NCI-H2081 treated with DMSO at 0.1 percent for 48 hours (cell line): ENCODE results near the gene HMCN2.

Experiments
- DNase-seq: peaks from one replicate; lab custom pipeline; 2025; lab: John Stamatoyannopoulos, UW

HMCN2 gene

GRCh38 chr9:130345897-130346385 lies 80.4 kb downstream of the HMCN2 start:
- DNase-seq: no peak

GRCh38 chr9:130346431-130346830 lies 80.9 kb downstream of the HMCN2 start:
- no peak for DNase-seq

- no peak for DNase-seq
These were observed 81.5 kb downstream of the HMCN2 start for GRCh38 chr9:130347036-130347435.

- no peak for DNase-seq
These were observed 82.4 kb downstream of the HMCN2 start for GRCh38 chr9:130347931-130348330.

- DNase-seq: no peak
These were observed 82.8 kb downstream of the HMCN2 start for GRCh38 chr9:130348341-130348740.

GRCh38 chr9:130348881-130349280 lies 83.3 kb downstream of the HMCN2 start:
- DNase-seq: no peak

- DNase-seq: no peak
These were observed 83.8 kb downstream of the HMCN2 start for GRCh38 chr9:130349398-130349797.

GRCh38 chr9:130351343-130351742 lies 85.8 kb downstream of the HMCN2 start:
- no peak for DNase-seq

GRCh38 chr9:130352081-130352480 lies 86.5 kb downstream of the HMCN2 start:
- no peak for DNase-seq

GRCh38 chr9:130352586-130353285 lies 87.2 kb downstream of the HMCN2 start:
- DNase-seq: no peak

- no peak for DNase-seq
These were observed 88.8 kb downstream of the HMCN2 start for GRCh38 chr9:130354378-130354777.

- no peak for DNase-seq
These were observed 89.2 kb downstream of the HMCN2 start for GRCh38 chr9:130354806-130355205.

- no peak for DNase-seq
These were observed 90.5 kb downstream of the HMCN2 start for GRCh38 chr9:130356033-130356432.

- DNase-seq: no peak
These were observed 91.5 kb downstream of the HMCN2 start for GRCh38 chr9:130356877-130357584.

GRCh38 chr9:130358928-130359327 lies 93.4 kb downstream of the HMCN2 start:
- no peak for DNase-seq

- DNase-seq: no peak
These were observed 94.3 kb downstream of the HMCN2 start for GRCh38 chr9:130359819-130360218.

- DNase-seq: no peak
These were observed 95.1 kb downstream of the HMCN2 start for GRCh38 chr9:130360672-130361071.

- no peak for DNase-seq
These were observed 96.4 kb downstream of the HMCN2 start for GRCh38 chr9:130361873-130362362.

GRCh38 chr9:130362691-130363090 lies 97.1 kb downstream of the HMCN2 start:
- no peak for DNase-seq

- no peak for DNase-seq
These were observed 98.3 kb downstream of the HMCN2 start for GRCh38 chr9:130363755-130364404.

- DNase-seq: no peak
These were observed 99.2 kb downstream of the HMCN2 start for GRCh38 chr9:130364619-130365322.

GRCh38 chr9:130365323-130365721 lies 99.8 kb downstream of the HMCN2 start:
- no peak for DNase-seq
